ENCODE measurements around the gene TIAM1. TPM values are rescaled to one million over a fixed set of nuclear protein-coding genes. Genes with fewer than 3 reads are reported as not detected.

The TIAM1 gene
- total RNA-seq, 1 donor from 2014 or later: 16.7 TPM

- TF ChIP-seq, protein P1, sequence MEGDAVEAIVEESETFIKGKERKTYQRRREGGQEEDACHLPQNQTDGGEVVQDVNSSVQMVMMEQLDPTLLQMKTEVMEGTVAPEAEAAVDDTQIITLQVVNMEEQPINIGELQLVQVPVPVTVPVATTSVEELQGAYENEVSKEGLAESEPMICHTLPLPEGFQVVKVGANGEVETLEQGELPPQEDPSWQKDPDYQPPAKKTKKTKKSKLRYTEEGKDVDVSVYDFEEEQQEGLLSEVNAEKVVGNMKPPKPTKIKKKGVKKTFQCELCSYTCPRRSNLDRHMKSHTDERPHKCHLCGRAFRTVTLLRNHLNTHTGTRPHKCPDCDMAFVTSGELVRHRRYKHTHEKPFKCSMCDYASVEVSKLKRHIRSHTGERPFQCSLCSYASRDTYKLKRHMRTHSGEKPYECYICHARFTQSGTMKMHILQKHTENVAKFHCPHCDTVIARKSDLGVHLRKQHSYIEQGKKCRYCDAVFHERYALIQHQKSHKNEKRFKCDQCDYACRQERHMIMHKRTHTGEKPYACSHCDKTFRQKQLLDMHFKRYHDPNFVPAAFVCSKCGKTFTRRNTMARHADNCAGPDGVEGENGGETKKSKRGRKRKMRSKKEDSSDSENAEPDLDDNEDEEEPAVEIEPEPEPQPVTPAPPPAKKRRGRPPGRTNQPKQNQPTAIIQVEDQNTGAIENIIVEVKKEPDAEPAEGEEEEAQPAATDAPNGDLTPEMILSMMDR (IDR thresholded peaks at IDR 0.05): no peak
- DNase-seq (ENCODE audit: extremely low spot score, unreplicated experiment): no peak
- H3K4me1 Mint-ChIP-seq (ENCODE audit: unreplicated experiment): peaks cover 4% of the 10 kb centered on the region
- H3K9me3 Mint-ChIP-seq (ENCODE audit: unreplicated experiment): no peaks in the 10 kb centered on the region
- no peak overlapping the region for H3K27ac Mint-ChIP-seq (ENCODE audit: unreplicated experiment)
- no peaks in the 10 kb centered on the region for H3K27me3 Mint-ChIP-seq (ENCODE audit: unreplicated experiment)
- H3K4me3 Mint-ChIP-seq (ENCODE audit: unreplicated experiment): no peak overlapping the region
- peaks cover 3% of the 10 kb centered on the region for H3K36me3 Mint-ChIP-seq (ENCODE audit: unreplicated experiment)
Observed at GRCh38 chr21:31254131-31254530, 89.9 kb downstream of the TIAM1 start.

DNA sequence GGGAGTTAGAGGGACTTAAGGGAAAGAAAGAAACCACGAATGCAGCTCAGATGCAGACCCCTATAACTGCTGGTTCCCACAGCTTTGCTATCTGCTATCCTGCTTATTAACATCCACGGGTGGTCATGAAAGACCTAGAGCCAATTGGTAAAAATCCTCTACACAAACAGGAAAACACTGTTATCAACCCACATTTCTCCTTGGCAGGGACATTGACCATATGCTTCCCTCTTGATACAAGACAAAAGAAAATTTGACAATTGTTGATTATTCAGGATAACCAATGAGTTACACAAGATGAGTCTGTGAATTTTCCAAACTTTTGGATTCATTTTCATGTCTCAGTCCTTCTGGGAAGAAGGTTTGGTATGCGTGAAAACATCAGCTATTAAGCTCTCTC lies 90.4 kb downstream of the TIAM1 start:
- Mint-ChIP-seq H3K4me1 (ENCODE audit: unreplicated experiment) (peaks cover 7% of the 10 kb centered on the region), H3K36me3 (ENCODE audit: unreplicated experiment) (peaks cover 3% of the 10 kb centered on the region), H3K9me3 (ENCODE audit: unreplicated experiment) (no peaks in the 10 kb centered on the region), H3K4me3 (ENCODE audit: unreplicated experiment) (no peak overlapping the region), H3K27me3 (ENCODE audit: unreplicated experiment) (no peaks in the 10 kb centered on the region), H3K27ac (ENCODE audit: unreplicated experiment) (no peak overlapping the region)
- TF ChIP-seq, protein P1 (IDR thresholded peaks at IDR 0.05): no peak
- no peak for DNase-seq (ENCODE audit: extremely low spot score, unreplicated experiment)

DNA sequence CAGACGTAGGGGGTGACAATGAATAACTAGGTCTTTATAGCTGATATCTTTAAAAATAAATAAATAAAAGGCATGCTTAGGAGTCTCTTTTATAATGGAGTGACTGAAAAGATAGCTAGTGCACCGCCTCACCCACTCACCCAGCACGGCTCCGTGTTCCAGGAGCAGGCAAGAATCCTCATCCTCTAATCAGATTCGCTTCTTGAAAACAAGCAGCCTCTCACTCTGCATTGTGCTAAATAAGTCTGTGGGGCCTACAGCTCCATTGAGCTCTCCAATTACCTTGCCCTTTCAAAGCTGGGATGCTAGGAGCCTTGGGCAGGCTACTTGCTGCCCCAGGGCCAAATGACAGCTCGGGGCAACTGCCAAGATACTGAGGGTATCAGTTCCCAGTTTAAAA lies 91.5 kb downstream of the TIAM1 start:
- TF ChIP-seq, protein P1 (IDR thresholded peaks at IDR 0.05): no peak
- peaks cover 3% of the 10 kb centered on the region for H3K36me3 Mint-ChIP-seq (ENCODE audit: unreplicated experiment)
- peaks cover 12% of the 10 kb centered on the region for H3K4me1 Mint-ChIP-seq (ENCODE audit: unreplicated experiment)
- no peak overlapping the region for H3K4me3 Mint-ChIP-seq (ENCODE audit: unreplicated experiment)
- H3K27ac Mint-ChIP-seq (ENCODE audit: unreplicated experiment): no peak overlapping the region
- H3K27me3 Mint-ChIP-seq (ENCODE audit: unreplicated experiment): no peaks in the 10 kb centered on the region
- no peak for DNase-seq (ENCODE audit: extremely low spot score, unreplicated experiment)
- H3K9me3 Mint-ChIP-seq (ENCODE audit: unreplicated experiment): no peaks in the 10 kb centered on the region

DNA sequence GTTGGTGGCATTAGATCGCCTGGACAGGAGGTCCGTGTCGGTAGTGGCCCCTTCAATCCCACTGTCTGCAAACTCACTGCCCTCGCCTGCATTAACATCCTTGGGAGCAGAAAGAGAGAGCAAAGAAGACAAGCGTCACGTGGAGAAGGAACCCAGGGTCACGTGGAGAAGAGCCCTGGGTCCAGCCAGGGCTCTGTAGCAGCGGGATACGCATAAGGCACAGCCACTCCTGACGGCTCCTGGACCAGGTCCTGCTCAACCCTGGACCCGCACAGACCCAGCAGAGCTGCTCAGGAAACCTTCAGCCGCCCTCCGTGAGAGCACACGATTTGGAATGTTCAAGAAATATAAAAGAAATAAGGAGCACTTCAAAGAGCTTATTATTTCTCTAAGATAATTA lies 92.0 kb downstream of the TIAM1 start:
- Mint-ChIP-seq H3K27me3 (ENCODE audit: unreplicated experiment) (no peaks in the 10 kb centered on the region), H3K27ac (ENCODE audit: unreplicated experiment) (no peak overlapping the region), H3K4me1 (ENCODE audit: unreplicated experiment) (peaks cover 12% of the 10 kb centered on the region), H3K36me3 (ENCODE audit: unreplicated experiment) (peaks cover 3% of the 10 kb centered on the region), H3K9me3 (ENCODE audit: unreplicated experiment) (no peaks in the 10 kb centered on the region), H3K4me3 (ENCODE audit: unreplicated experiment) (no peak overlapping the region)
- DNase-seq (ENCODE audit: extremely low spot score, unreplicated experiment): no peak
- TF ChIP-seq, protein P1 (IDR thresholded peaks at IDR 0.05): no peak

- TF ChIP-seq, protein P1 (IDR thresholded peaks at IDR 0.05): no peak
- no peak overlapping the region for H3K27ac Mint-ChIP-seq (ENCODE audit: unreplicated experiment)
Observed at GRCh38 chr21:31251686-31252085, 92.4 kb downstream of the TIAM1 start.

More at GRCh38 chr21:31251686-31252085, 92.4 kb downstream of the TIAM1 start:
- DNase-seq (ENCODE audit: extremely low spot score, unreplicated experiment): no peak
- Mint-ChIP-seq H3K4me1 (ENCODE audit: unreplicated experiment) (peaks cover 12% of the 10 kb centered on the region), H3K36me3 (ENCODE audit: unreplicated experiment) (peaks cover 3% of the 10 kb centered on the region), H3K27me3 (ENCODE audit: unreplicated experiment) (no peaks in the 10 kb centered on the region), H3K9me3 (ENCODE audit: unreplicated experiment) (no peaks in the 10 kb centered on the region), H3K4me3 (ENCODE audit: unreplicated experiment) (no peak overlapping the region)
